Smooth muscle cell (in vitro differentiated cells): ENCODE results near the gene YPEL3. TPM values are rescaled to one million over a fixed set of nuclear protein-coding genes. Genes with fewer than 3 reads are reported as not detected.

Experiments
- DNase-seq: peaks from one replicate; lab custom pipeline; 2025; ENCODE audit not compliant: unreplicated experiment; lab: John Stamatoyannopoulos, UW
- H2AFZ ChIP-seq: fragments of 200-600 bp; sonication (generic); 2 replicates; pipeline ENCODE4 v1.6.0; 2016; ENCODE audit warnings: antibody characterized with exemption, low read depth, mild to moderate bottlenecking
- H3F3A ChIP-seq: fragments of 200-600 bp; sonication (generic); 2 replicates; pipeline ENCODE4 v1.6.0; 2017; ENCODE audit warnings: antibody characterized with exemption, low read depth
- H3K27ac ChIP-seq: fragments of 200-600 bp; sonication (generic); 2 replicates; pipeline ENCODE4 v1.5.1; 2016; ENCODE audit warnings: low read depth, mild to moderate bottlenecking
- H3K27me3 ChIP-seq: fragments of 200-600 bp; sonication (generic); 2 replicates; pipeline ENCODE4 v1.6.1; 2016; ENCODE audit warnings: low read depth, mild to moderate bottlenecking
- H3K36me3 ChIP-seq: fragments of 200-600 bp; sonication (generic); 2 replicates; pipeline ENCODE4 v1.5.1; 2016; ENCODE audit warnings: low read depth
- H3K4me1 ChIP-seq: fragments of 200-600 bp; sonication (generic); 2 replicates; pipeline ENCODE4 v1.5.1; 2016; ENCODE audit warnings: low read depth
- H3K4me2 ChIP-seq: fragments of 200-600 bp; sonication (generic); 2 replicates; pipeline ENCODE4 v1.6.0; 2016; ENCODE audit warnings: mild to moderate bottlenecking
- H3K4me3 ChIP-seq: fragments of 200-600 bp; sonication (generic); 2 replicates; pipeline ENCODE4 v1.5.1; 2016; ENCODE audit warnings: mild to moderate bottlenecking
- H3K79me2 ChIP-seq: fragments of 200-600 bp; sonication (generic); 2 replicates; pipeline ENCODE4 v1.6.0; 2016; ENCODE audit warnings: low read depth, mild to moderate bottlenecking
- H3K9ac ChIP-seq: fragments of 200-600 bp; sonication (generic); 2 replicates; pipeline ENCODE4 v1.6.0; 2016; ENCODE audit warnings: low read depth
- H3K9me3 ChIP-seq: fragments of 200-600 bp; sonication (generic); replicated peaks from 2 replicates; pipeline ENCODE4 v1.5.1; 2016; ENCODE audit warnings: low read depth
- H4K20me1 ChIP-seq: fragments of 200-600 bp; sonication (generic); 2 replicates; pipeline ENCODE4 v1.6.0; 2016; ENCODE audit warnings: low read depth
- CTCF ChIP-seq: fragments of 200-600 bp; sonication (generic); IDR thresholded peaks from 2 replicates; pipeline ENCODE4 v1.5.1; 2017; ENCODE audit warnings: borderline replicate concordance, mild to moderate bottlenecking, antibody characterized with exemption; ENCODE audit not compliant: insufficient read depth, poor library complexity, severe bottlenecking
- WGBS: methylation state at CpG from one replicate; pipeline ENCODE4 v1.1.7; 2016; ENCODE audit warnings: low lambda C conversion rate; 5-methylcytosine and 5-hydroxymethylcytosine counted together
- polyA plus RNA-seq: library from polyadenylated mRNA; unstranded; fragments of >200 nt; fragmentation: Nextera tagmentation; extraction: Ambion mirVana; gene quantifications from 2 replicates; pipeline ENCODE4 v1.2.1, GENCODE V29; 2016
- total RNA-seq: library from RNA; depleted of rRNA; stranded (reverse); fragments of >200 nt; gene quantifications from 2 replicates; pipeline ENCODE4 v1.2.3, GENCODE V29; 2014

Gene YPEL3
- total and polyA plus RNA-seq, 2 experiments from 2014 or later: 37.5 to 65.9 TPM

- WGBS: 97% methylated on average over 18 of the region's 18 CpGs
Observed at GRCh38 chr16:30084096-30084815, 11.8 kb downstream of the YPEL3 start.

GRCh38 chr16:30083216-30084055, 12.6 kb downstream of the YPEL3 start:
- Histone ChIP-seq H3K9ac (no peak overlapping the region), H3K4me3 (no peak overlapping the region), H3K4me2 (no peak overlapping the region), H3K27ac (no peak overlapping the region), H3K27me3 (no peaks in the 10 kb centered on the region), H4K20me1 (peaks cover 36% of the 10 kb centered on the region), H2AFZ (no peak overlapping the region), H3K4me1 (no peaks in the 10 kb centered on the region), H3K9me3 (no peaks in the 10 kb centered on the region), H3F3A (peaks cover 9% of the 10 kb centered on the region), H3K79me2 (peaks cover 15% of the 10 kb centered on the region), H3K36me3 (no peaks in the 10 kb centered on the region)
- no peak for DNase-seq
- 96% methylated on average over 24 of the region's 24 CpGs for WGBS
- TF ChIP-seq CTCF: no peak

More at GRCh38 chr16:30084096-30084815, 11.8 kb downstream of the YPEL3 start:
- Histone ChIP-seq H3K9me3 (no peaks in the 10 kb centered on the region), H3K4me1 (no peaks in the 10 kb centered on the region), H3K27me3 (no peaks in the 10 kb centered on the region), H4K20me1 (peaks cover 29% of the 10 kb centered on the region), H3K9ac (no peak overlapping the region), H3F3A (peaks cover 9% of the 10 kb centered on the region), H2AFZ (no peak overlapping the region), H3K36me3 (no peaks in the 10 kb centered on the region), H3K4me2 (no peak overlapping the region), H3K27ac (no peak overlapping the region), H3K4me3 (no peak overlapping the region), H3K79me2 (peaks cover 9% of the 10 kb centered on the region)
- TF ChIP-seq CTCF: no peak
- DNase-seq: no peak

GRCh38 chr16:30082545-30083090, 13.4 kb downstream of the YPEL3 start:
- H3K9me3 ChIP-seq: no peaks in the 10 kb centered on the region
- H3K4me2 ChIP-seq: no peak overlapping the region
- no peak for TF ChIP-seq CTCF
- no peak overlapping the region for H3K27ac ChIP-seq
- H3K27me3 ChIP-seq: no peaks in the 10 kb centered on the region
- no peak overlapping the region for H3K4me3 ChIP-seq
- no peaks in the 10 kb centered on the region for H3K4me1 ChIP-seq
- DNase-seq: no peak
- H3K36me3 ChIP-seq: no peaks in the 10 kb centered on the region
- H3K79me2 ChIP-seq: peaks cover 23% of the 10 kb centered on the region
- peaks cover 9% of the 10 kb centered on the region for H3F3A ChIP-seq
- H3K9ac ChIP-seq: no peak overlapping the region
- H2AFZ ChIP-seq: no peak overlapping the region
- peaks cover 44% of the 10 kb centered on the region for H4K20me1 ChIP-seq
- WGBS: 94% methylated on average over 20 of the region's 20 CpGs
